NOMO-1 treated with dmso at 0.1 percent for 144 hours (cell line): ENCODE measurements around the gene PAF1.
"Not testable (repeated sequence)": the region's sequence is repeated elsewhere in the genome, so short reads cannot be mapped to it uniquely, and the experiment has no call there.

Source experiments
- DNase-seq: peaks from one replicate; lab custom pipeline; 2025; ENCODE audit not compliant: unreplicated experiment; lab: John Stamatoyannopoulos, UW

The PAF1 gene

DNA sequence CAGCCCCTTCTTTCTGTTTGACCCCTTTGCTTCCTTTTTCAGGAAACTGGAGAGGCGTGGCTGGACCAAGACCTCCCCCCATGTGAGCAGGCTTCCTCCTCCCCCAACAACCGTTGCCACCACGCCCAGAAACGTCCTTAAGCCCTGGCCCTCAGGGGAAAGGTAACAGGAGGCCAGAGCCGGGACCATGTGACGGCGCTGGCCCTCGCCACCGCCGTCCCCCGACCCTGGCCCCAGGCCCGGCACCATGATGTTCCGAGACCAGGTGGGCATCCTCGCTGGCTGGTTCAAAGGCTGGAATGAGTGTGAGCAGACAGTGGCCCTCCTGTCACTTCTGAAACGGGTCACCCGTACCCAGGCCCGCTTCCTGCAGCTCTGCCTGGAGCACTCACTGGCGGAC is 34.3 kb downstream of the PAF1 start:
- no peak for DNase-seq

DNA sequence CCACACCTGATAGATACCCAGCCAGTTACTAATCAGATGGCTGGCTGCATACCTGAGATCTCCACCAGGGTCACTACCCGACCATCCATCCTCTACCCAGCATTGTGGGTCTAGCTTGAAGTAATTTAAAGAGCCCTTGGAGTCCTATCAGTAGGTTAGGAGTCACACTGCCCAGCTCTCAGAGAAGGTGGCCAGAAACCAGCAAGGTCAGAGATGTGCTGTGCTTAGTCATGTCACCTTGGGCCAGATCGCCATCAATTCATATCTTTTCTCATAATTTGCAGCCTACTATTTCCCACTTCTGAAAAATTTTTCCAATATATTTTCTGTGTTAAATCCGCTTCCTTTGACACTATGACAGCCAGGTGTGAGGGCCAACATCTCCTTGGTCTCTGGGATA is 34.8 kb downstream of the PAF1 start:
- DNase-seq = no peak

- DNase-seq = no peak
Observed at GRCh38 chr19:39355253-39355652, 35.7 kb downstream of the PAF1 start.

DNA sequence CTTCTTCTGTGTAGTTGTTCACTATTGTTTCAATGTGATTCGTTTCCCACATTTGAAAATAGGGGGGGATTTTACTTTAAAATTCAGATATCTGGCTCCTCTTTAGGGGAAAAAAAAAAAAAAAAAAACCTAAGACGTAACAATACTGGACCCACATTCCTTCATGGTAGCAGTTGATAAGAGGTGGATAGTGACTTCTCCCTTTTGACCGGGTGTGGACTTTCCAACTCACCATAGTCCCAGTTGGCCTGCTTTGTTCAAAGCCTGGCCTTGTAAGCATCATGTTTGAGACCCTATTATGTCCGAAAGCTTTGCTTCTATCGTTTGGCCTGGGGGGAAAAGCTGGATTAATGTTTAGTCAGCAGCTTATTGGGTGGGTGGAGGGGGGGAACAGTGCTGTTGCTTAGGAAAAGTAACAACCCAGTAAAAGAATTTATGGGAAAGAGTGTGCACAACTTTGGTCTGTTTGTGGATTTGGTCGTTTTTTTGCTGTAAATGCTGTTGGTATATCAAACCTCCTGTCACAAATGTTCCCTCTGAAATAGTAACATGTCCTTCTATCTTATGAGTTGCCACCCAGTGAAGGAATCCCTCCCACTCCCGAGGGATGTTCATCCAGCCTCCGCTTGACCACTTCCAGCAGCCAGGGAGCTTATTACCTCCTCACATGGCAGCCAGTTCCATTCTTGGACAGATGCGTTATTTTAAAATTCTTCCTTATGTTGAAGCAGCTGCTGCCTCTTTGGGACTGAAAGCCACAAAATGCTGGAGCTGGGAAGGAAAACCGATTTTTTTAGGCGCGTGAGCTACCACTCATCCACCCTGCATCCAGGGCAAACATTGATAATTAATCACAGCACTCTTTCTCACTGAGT is 38.3 kb downstream of the PAF1 start:
- DNase-seq = no peak

GRCh38 chr19:39351537-39352064 is 39.3 kb downstream of the PAF1 start:
- DNase-seq = no peak

GRCh38 chr19:39350156-39350555 is 40.8 kb downstream of the PAF1 start:
- DNase-seq = no peak

- DNase-seq = no peak
Observed at GRCh38 chr19:39349326-39349725, 41.6 kb downstream of the PAF1 start.

DNA sequence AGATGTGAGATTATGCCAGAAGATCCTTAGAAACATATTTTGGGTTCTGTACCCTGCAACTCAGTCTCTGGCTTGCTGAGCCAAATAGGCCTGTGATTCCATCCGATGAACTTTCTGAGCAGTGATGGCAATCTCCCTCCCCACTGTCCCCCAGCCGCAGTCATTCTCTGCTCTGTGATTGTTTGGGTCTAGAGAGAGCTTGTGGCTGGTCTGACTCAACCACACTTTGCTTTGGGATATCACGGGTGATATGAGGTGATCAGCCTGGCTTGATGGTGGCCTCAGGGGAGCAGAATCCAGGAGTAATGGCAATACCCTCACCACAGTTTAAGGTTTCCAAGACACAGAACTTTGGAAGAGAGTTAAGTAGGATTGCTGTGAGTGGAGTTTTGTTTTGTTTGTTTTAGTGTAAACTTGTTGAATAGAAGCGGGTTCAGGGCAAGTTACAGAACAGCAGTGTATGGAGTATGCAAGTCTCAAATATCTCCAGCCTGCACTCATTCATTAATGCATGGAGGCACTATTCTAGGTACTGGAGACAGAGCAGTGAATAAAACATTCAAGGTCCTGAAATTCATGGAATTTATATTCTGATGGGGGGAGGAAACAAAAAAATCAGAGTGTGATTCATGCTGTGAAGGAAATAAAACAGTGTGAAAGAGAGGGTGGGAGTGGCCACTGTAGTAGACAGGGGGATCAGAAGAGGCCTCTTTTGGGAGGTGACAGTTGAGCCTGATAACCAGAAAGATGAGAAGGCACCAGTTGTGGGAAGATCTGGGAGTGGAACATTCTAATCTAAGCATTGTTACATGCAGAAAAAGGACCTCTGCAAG is 43.4 kb downstream of the PAF1 start:
- no peak for DNase-seq

DNA sequence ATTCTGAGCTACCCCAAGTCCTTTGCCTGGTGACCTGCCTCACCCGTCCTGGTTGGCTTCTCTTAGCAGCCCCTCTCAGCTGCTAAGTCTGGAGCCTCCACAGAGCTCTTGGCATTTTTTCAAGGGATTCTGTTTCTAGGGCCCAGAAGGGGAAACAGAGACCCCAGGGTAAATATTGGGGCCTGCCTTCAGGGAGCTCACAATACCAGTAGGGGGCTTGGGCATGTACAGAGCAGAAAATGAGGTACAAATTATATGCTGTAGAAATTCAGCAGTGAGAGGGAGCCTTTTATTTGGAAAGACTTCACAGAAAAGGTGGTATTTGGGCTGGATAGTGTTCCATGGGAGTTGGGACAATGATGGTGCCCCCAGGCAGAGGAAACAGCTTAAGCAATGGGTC is 45.0 kb downstream of the PAF1 start:
- no peak for DNase-seq

DNA sequence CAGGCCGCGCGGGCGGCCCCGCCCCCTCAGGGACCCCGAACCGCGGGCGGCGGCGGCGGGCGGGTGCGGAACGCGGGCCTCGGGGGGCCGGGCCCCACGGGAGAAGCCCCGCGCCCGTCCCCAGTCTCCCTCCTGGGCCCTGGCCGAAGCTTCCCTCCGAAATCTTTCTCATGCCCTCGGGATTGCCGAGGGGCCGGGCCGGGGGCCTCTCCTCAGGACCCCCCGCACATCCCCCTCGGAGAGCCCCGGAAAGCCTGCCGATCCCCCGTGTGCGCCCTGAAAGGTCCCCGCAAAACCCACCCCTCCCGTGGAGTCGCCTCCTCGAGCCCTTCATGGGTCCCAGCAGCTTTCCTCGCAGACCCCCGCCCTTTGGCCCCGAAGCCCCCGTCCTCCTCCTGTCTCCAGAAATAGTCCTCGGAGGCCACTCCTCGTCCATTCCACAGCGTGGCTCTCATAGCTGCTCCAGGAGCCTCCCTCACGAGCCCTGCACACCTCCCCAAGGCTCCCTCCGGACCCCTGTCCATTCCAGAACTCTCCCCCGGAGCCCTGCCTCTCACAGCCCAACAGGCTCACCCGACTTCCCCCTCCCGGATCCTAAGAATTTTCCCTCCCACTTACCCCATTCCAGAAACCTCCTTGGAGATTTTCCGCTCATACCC is 48.1 kb downstream of the PAF1 start:
- DNase-seq = no peak

DNA sequence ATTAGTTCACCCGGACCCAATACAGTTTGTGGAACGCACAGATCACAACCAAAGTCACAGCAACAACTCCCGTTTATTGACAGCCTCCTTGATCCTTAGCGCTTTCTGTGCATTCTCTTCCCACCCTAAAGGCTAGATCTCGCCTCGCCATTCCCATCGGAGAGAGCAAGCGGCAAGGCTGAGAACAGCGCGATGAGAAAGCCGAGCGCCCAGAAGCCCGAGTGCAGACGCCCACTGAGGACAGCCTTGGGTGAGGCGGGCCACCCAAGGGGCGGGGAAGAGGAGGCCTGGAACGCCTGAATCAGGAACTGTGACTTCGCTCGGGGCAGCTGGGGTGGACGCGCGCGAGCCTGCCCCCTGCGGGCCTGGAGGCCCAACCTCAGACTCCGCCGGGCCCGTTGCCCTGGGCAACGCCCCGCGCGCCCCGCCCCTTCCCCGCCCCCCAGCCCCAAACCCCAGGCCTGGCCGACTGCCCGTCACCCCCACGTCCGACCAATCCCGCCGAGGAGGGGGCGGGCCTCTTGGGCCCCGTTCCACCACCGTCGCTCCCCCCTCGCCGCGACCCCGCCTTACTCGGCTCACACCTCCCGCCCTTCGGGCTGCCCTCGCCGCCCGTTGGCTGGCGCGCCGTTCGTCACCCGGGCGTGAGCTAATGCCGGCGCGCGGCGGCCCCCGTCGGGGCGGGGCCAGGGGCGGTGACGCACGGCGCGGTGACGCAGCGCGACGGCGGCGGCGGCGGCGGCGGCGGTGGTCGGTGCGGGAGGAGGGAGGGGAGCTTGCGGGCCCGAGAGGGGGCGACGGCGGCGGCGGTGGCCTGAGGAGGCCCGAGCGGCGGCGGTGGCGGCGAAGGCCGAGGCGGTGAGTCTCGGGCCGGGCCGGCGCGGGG is 48.9 kb downstream of the PAF1 start, which contains the start of gene SAMD4B:
TSS of gene SAMD4B (plus strand) at position 703 of the 886 bp plus-strand sequence. CDS start 14,473 bp downstream, outside the sequence.
- DNase-seq = peak; percentile 100

DNA sequence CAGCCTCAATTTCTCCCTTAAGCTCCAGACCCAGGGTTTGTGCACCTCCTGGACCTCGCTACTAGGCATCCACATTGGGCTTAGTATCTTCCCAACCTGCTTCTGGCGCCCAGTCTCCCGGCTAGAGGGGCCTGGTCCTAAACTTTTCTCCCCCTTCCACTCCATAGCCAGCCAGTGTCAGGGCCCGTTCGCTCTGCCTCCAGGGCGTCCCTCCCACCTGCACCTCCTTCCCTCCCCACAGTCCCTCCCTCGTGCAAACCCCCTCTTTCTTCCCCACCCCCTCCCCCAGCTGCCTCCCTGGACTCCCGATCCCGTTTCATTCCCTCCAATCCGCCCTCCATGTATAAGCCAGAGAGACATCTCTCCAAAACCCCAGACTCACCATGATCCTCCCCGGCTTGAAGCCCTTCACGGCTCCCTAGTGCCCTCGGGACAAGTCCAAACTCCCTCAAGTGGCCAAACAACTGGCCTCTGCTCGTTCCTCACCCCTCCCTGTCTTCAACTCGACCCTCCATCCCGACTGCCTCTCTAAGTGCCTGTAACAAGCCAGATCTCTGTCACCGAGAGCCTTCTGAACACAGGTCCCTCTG is 49.7 kb downstream of the PAF1 start:
- DNase-seq = no peak

GRCh38 chr19:39340156-39340555 is 50.8 kb downstream of the PAF1 start:
- DNase-seq = not testable (repeated sequence)

- no peak for DNase-seq
Observed at GRCh38 chr19:39339674-39340073, 51.2 kb downstream of the PAF1 start.

- DNase-seq = no peak
Observed at GRCh38 chr19:39336483-39336882, 54.4 kb downstream of the PAF1 start.
